SK-N-SH treated with all-trans-retinoic acid at 6 μM for 48 hours (cell line): ENCODE measurements around the gene GFRA1.

Experiments used
- ATAC-seq: fragments of 200-7000 bp; cut with Tn5 transposase; 3 replicates; pipeline ENCODE4 v1.9.1; 2020; ENCODE audit warnings: mild to moderate bottlenecking, moderate library complexity
- BACH2 ChIP-seq: fragments of 250-450 bp; sonication (Bioruptor Pico); IDR thresholded peaks from 2 replicates; pipeline ENCODE4 v1.9.0; 2021; ENCODE audit warnings: mild to moderate bottlenecking, borderline replicate concordance
- CSDC2 ChIP-seq: fragments of 250-450 bp; sonication (Bioruptor Pico); IDR thresholded peaks from 2 replicates; pipeline ENCODE4 v1.5.0; 2020; ENCODE audit warnings: mild to moderate bottlenecking, moderate library complexity
- ESRRG ChIP-seq: fragments of 250-450 bp; sonication (Bioruptor Pico); IDR thresholded peaks from 2 replicates; pipeline ENCODE4 v1.6.1; 2021; ENCODE audit warnings: mild to moderate bottlenecking
- GLIS3 ChIP-seq: fragments of 250-450 bp; sonication (Bioruptor Pico); IDR thresholded peaks from 2 replicates; pipeline ENCODE4 v1.5.0; 2020; ENCODE audit warnings: mild to moderate bottlenecking, moderate library complexity
- ISL1 ChIP-seq: fragments of 250-450 bp; sonication (Bioruptor Pico); IDR thresholded peaks from 2 replicates; pipeline ENCODE4 v2.1.2; 2022; ENCODE audit warnings: mild to moderate bottlenecking, moderate library complexity
- OSR1 ChIP-seq: fragments of 250-450 bp; sonication (Bioruptor Pico); IDR thresholded peaks from 2 replicates; pipeline ENCODE4 v1.8.0; 2022; ENCODE audit warnings: moderate library complexity, mild to moderate bottlenecking, inconsistent platforms
- PATZ1 ChIP-seq: fragments of 250-450 bp; sonication (Bioruptor Pico); IDR thresholded peaks from 2 replicates; pipeline ENCODE4 v1.8.0; 2020; ENCODE audit warnings: mild to moderate bottlenecking, moderate library complexity, borderline replicate concordance
- PPARA ChIP-seq: fragments of 250-450 bp; sonication (Bioruptor Pico); IDR thresholded peaks from 2 replicates; pipeline ENCODE4 v1.5.0; 2020; ENCODE audit warnings: mild to moderate bottlenecking, borderline replicate concordance
- RARB ChIP-seq: fragments of 250-450 bp; sonication (Bioruptor Pico); IDR thresholded peaks from 2 replicates; pipeline ENCODE4 v1.8.0; 2021; ENCODE audit warnings: mild to moderate bottlenecking, moderate library complexity
- SNAI2 ChIP-seq: fragments of 250-450 bp; sonication (Bioruptor Pico); IDR thresholded peaks from 2 replicates; pipeline ENCODE4 v1.5.0; 2020; ENCODE audit warnings: mild to moderate bottlenecking, moderate library complexity
- TCF4 ChIP-seq: fragments of 250-450 bp; sonication (Bioruptor Pico); IDR thresholded peaks from 2 replicates; pipeline ENCODE4 v1.8.0; 2021; ENCODE audit warnings: mild to moderate bottlenecking, moderate library complexity, borderline replicate concordance
- TOX ChIP-seq: fragments of 250-450 bp; sonication (Bioruptor Pico); IDR thresholded peaks from 2 replicates; pipeline ENCODE4 v1.8.0; 2021; ENCODE audit warnings: mild to moderate bottlenecking, moderate library complexity, borderline replicate concordance
- ZFP3 ChIP-seq: fragments of 250-450 bp; sonication (Bioruptor Pico); IDR thresholded peaks from 2 replicates; pipeline ENCODE4 v1.5.0; 2020; ENCODE audit warnings: mild to moderate bottlenecking, moderate library complexity
- ZFP30 ChIP-seq: fragments of 450-650 bp; formaldehyde crosslinking; IDR thresholded peaks from 2 replicates; pipeline ENCODE4 v1.5.0; 2022; ENCODE audit warnings: mild to moderate bottlenecking, moderate library complexity
- ZNF565 ChIP-seq: fragments of 450-650 bp; formaldehyde crosslinking; conservative IDR thresholded peaks from 2 replicates; pipeline ENCODE4 v1.5.0; 2020; ENCODE audit warnings: low read depth, mild to moderate bottlenecking, moderate library complexity
- ZNF70 ChIP-seq: fragments of 450-650 bp; formaldehyde crosslinking; IDR thresholded peaks from 2 replicates; pipeline ENCODE4 v1.5.0; 2020; ENCODE audit warnings: mild to moderate bottlenecking, moderate library complexity
- ZNF8 ChIP-seq: fragments of 450-650 bp; formaldehyde crosslinking; IDR thresholded peaks from 2 replicates; pipeline ENCODE4 v1.5.0; 2020; ENCODE audit warnings: mild to moderate bottlenecking, moderate library complexity
- TF ChIP-seq, protein P1 (sequence below): fragments of 250-450 bp; sonication (Bioruptor Pico); IDR thresholded peaks from 2 replicates; pipeline ENCODE4 v1.5.0; 2020; ENCODE audit warnings: mild to moderate bottlenecking, moderate library complexity
- TF ChIP-seq, protein P2 (sequence below): fragments of 250-450 bp; sonication (Bioruptor Pico); IDR thresholded peaks from 2 replicates; pipeline ENCODE4 v1.5.1; 2020; ENCODE audit warnings: low read depth, mild to moderate bottlenecking, moderate library complexity
- TF ChIP-seq, protein P3 (sequence below): fragments of 250-450 bp; sonication (Bioruptor Pico); IDR thresholded peaks from 2 replicates; pipeline ENCODE4 v1.8.0; 2021; ENCODE audit warnings: low read depth, mild to moderate bottlenecking, moderate library complexity, borderline replicate concordance

GFRA1 gene

DNA sequence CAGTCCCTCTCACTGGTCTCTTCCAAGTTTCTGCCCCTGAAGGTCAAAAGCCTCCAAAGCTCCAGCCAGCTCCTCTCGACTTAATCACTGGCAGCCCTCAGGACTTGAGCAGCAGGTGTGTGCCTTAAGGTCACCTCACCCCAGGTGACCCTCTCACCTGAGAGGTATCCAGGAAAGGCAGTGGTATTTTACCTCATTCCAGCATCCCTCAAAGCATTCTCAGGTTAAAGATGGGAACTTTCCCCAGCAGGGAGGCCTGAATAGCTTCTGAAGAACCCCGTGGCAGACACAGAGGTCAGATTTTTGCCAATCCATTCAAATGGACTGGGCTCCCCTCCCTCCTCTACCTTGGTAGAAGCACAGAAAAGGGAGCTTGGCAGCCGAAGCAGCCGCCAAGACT, 148.2 kb downstream of the GFRA1 start:
- ATAC-seq, result no peak
- TF ChIP-seq OSR1 (CRISPR knock-in tag) (no peak), PPARA (CRISPR knock-in tag) (no peak), ESRRG (CRISPR knock-in tag) (no peak), ZNF565 (CRISPR knock-in tag) (no peak), TCF4 (CRISPR knock-in tag) (no peak), ZNF70 (no peak), GLIS3 (CRISPR knock-in tag) (no peak), CSDC2 (CRISPR knock-in tag) (no peak), PATZ1 (CRISPR knock-in tag) (no peak), ZFP3 (CRISPR knock-in tag) (no peak), ISL1 (CRISPR knock-in tag) (no peak), BACH2 (CRISPR knock-in tag) (no peak)
- TF ChIP-seq, protein P1, sequence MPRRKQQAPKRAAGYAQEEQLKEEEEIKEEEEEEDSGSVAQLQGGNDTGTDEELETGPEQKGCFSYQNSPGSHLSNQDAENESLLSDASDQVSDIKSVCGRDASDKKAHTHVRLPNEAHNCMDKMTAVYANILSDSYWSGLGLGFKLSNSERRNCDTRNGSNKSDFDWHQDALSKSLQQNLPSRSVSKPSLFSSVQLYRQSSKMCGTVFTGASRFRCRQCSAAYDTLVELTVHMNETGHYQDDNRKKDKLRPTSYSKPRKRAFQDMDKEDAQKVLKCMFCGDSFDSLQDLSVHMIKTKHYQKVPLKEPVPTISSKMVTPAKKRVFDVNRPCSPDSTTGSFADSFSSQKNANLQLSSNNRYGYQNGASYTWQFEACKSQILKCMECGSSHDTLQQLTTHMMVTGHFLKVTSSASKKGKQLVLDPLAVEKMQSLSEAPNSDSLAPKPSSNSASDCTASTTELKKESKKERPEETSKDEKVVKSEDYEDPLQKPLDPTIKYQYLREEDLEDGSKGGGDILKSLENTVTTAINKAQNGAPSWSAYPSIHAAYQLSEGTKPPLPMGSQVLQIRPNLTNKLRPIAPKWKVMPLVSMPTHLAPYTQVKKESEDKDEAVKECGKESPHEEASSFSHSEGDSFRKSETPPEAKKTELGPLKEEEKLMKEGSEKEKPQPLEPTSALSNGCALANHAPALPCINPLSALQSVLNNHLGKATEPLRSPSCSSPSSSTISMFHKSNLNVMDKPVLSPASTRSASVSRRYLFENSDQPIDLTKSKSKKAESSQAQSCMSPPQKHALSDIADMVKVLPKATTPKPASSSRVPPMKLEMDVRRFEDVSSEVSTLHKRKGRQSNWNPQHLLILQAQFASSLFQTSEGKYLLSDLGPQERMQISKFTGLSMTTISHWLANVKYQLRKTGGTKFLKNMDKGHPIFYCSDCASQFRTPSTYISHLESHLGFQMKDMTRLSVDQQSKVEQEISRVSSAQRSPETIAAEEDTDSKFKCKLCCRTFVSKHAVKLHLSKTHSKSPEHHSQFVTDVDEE (CRISPR knock-in tag), result no peak
- TF ChIP-seq, protein P2, sequence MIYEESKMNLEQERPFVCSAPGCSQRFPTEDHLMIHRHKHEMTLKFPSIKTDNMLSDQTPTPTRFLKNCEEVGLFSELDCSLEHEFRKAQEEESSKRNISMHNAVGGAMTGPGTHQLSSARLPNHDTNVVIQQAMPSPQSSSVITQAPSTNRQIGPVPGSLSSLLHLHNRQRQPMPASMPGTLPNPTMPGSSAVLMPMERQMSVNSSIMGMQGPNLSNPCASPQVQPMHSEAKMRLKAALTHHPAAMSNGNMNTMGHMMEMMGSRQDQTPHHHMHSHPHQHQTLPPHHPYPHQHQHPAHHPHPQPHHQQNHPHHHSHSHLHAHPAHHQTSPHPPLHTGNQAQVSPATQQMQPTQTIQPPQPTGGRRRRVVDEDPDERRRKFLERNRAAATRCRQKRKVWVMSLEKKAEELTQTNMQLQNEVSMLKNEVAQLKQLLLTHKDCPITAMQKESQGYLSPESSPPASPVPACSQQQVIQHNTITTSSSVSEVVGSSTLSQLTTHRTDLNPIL (CRISPR knock-in tag), result no peak
- TF ChIP-seq, protein P3, sequence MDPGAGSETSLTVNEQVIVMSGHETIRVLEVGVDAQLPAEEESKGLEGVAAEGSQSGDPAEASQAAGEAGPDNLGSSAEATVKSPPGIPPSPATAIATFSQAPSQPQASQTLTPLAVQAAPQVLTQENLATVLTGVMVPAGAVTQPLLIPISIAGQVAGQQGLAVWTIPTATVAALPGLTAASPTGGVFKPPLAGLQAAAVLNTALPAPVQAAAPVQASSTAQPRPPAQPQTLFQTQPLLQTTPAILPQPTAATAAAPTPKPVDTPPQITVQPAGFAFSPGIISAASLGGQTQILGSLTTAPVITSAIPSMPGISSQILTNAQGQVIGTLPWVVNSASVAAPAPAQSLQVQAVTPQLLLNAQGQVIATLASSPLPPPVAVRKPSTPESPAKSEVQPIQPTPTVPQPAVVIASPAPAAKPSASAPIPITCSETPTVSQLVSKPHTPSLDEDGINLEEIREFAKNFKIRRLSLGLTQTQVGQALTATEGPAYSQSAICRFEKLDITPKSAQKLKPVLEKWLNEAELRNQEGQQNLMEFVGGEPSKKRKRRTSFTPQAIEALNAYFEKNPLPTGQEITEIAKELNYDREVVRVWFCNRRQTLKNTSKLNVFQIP (CRISPR knock-in tag), result no peak

GRCh38 chr10:116122664-116123063, 150.3 kb downstream of the GFRA1 start:
- TF ChIP-seq ISL1 (CRISPR knock-in tag) (no peak), ZFP3 (CRISPR knock-in tag) (no peak), RARB (CRISPR knock-in tag) (no peak), ZNF8 (no peak), SNAI2 (CRISPR knock-in tag) (no peak), ZFP30 (no peak), ESRRG (CRISPR knock-in tag) (no peak), TOX (CRISPR knock-in tag) (no peak), TCF4 (CRISPR knock-in tag) (no peak), PATZ1 (CRISPR knock-in tag) (no peak)
- TF ChIP-seq, protein P2 (CRISPR knock-in tag), result no peak
- TF ChIP-seq, protein P3 (CRISPR knock-in tag), result no peak
- ATAC-seq, result no peak
